K562 (cell line): ENCODE measurements around the gene SLC4A5. TPM values are rescaled to one million over a fixed set of nuclear protein-coding genes. Genes with fewer than 3 reads are reported as not detected.

Source experiments
- ARID3A ChIP-seq: IDR thresholded peaks from 2 replicates; pipeline ENCODE4 v1.6.1; 2012; ENCODE audit warnings: low read depth, low read length, improper control_type of control experiment, borderline replicate concordance
- CREM ChIP-seq: IDR thresholded peaks from 2 replicates; pipeline ENCODE4 v1.6.1; 2014; ENCODE audit warnings: antibody characterized with exemption, low read depth
- IRF1 ChIP-seq: sonication (generic); formaldehyde crosslinking; IDR thresholded peaks from 2 replicates; pipeline ENCODE4 v1.8.0; 2022; ENCODE audit warnings: missing genetic modification reagents, mild to moderate bottlenecking, borderline replicate concordance
- MGA ChIP-seq: fragments of 450-650 bp; IDR thresholded peaks from 2 replicates; pipeline ENCODE4 v1.6.1; 2016; ENCODE audit warnings: mild to moderate bottlenecking, moderate library complexity
- MTA3 ChIP-seq: fragments of 450-650 bp; formaldehyde crosslinking; IDR thresholded peaks from 2 replicates; pipeline ENCODE4 v1.6.1; 2017; ENCODE audit warnings: mild to moderate bottlenecking, borderline replicate concordance
- PCBP2 ChIP-seq: fragments of 200-400 bp; formaldehyde crosslinking; IDR thresholded peaks from 2 replicates; pipeline ENCODE4 v1.6.1; 2018; ENCODE audit warnings: low read length, low read depth, mild to moderate bottlenecking, moderate library complexity; ENCODE audit not compliant: poor library complexity, severe bottlenecking
- SIX5 ChIP-seq, 2 experiments: IDR thresholded peaks; 2 replicates each; pipeline ENCODE4 v1.6.1; 2011; ENCODE audit warnings: low read length in 2 of 2, borderline replicate concordance in 1 of 2, low read depth in 1 of 2, mild to moderate bottlenecking in 1 of 2, moderate library complexity in 1 of 2; ENCODE audit not compliant: insufficient read depth in 1 of 2
- STAT5A ChIP-seq: IDR thresholded peaks from 2 replicates; pipeline ENCODE4 v1.6.1; 2012; ENCODE audit warnings: low read length, inconsistent platforms, borderline replicate concordance
- THAP7 ChIP-seq: fragments of 250-450 bp; sonication (Bioruptor Pico); IDR thresholded peaks from 2 replicates; pipeline ENCODE4 v1.5.0; 2021
- ZNF639 ChIP-seq, 2 experiments: fragments of 200-800 bp in 1 of 2; sonication (Bioruptor generic) in 1 of 2; sonication (generic) in 1 of 2; formaldehyde crosslinking in 1 of 2; IDR thresholded peaks in 1 of 2; conservative IDR thresholded peaks in 1 of 2; 2 replicates each; pipeline versions ENCODE4 v1.5.0 to v1.6.1; 2016 to 2020; ENCODE audit warnings: missing compliant biosample characterization in 1 of 2, missing genetic modification characterization in 1 of 2, missing genetic modification reagents in 1 of 2
- polyA plus RNA-seq, 8 experiments: library from polyadenylated mRNA; depleted of rRNA in 4 of 8; stranded (reverse) in 5 of 8; unstranded in 3 of 8; fragments of >200 nt; fragmentation: Nextera tagmentation in 2 of 8; fragmentation: Illumina TruSeq in 1 of 8; extraction: Ambion mirVana in 2 of 8; extraction: Trizol in 1 of 8; gene quantifications; 2 replicates each; pipeline versions ENCODE4 v1.2.1 to v1.2.3, GENCODE V29; 2011 to 2014; ENCODE audit warnings: inconsistent platforms in 1 of 8, missing spikeins in 1 of 8
- total RNA-seq, 7 experiments: library from RNA; depleted of rRNA in 6 of 7; stranded (reverse); fragments of >200 nt in 6 of 7; fragmentation: Illumina TruSeq in 2 of 7; extraction: Trizol in 2 of 7; gene quantifications; 2 replicates each; pipeline versions ENCODE4 v1.2.1 to v1.2.3, GENCODE V29; 2011 to 2021; ENCODE audit warnings: low replicate concordance in 1 of 7

The SLC4A5 gene
- total and polyA plus RNA-seq, 9 of the 15 experiments (the other 6 are each of a cell fraction or from before 2014, with no cell fraction given), result 0.03 to 0.77 (median 0.14) TPM; not detected in 1

GRCh38 chr2:74267068-74267467 lies 76.1 kb downstream of the SLC4A5 start (continued):
- no peak for TF ChIP-seq SIX5 (IDR thresholded peaks at IDR 0.05; ENCODE audit: borderline replicate concordance in 1 of 2, insufficient read depth in 1 of 2, low read depth in 1 of 2, low read length in 2 of 2)
- 0 out of 2 replicates have a peak, but pooled peaks have one; percentile 16 for TF ChIP-seq MTA3
- TF ChIP-seq STAT5A, result peak; percentile 79
- no peak for TF ChIP-seq IRF1 (CRISPR knock-in tag)
- TF ChIP-seq CREM, result peak; percentile 17; the same call in 1 of the 2 replicates
- no peak for TF ChIP-seq THAP7
- TF ChIP-seq ZNF639 (CRISPR knock-in tag; conservative IDR thresholded peaks at IDR 0.05 in 1 of 2, IDR thresholded peaks at IDR 0.05 in 1 of 2), result no peak
- TF ChIP-seq ARID3A, result peak; percentile 82
- TF ChIP-seq MGA, result no peak
- no peak for TF ChIP-seq PCBP2
